Measurements from ENCODE around the gene GOSR1. TPM values are rescaled to one million over a fixed set of nuclear protein-coding genes. Genes with fewer than 3 reads are reported as not detected.
"Not testable (repeated sequence)": the region's sequence is repeated elsewhere in the genome, so short reads cannot be mapped to it uniquely, and the experiment has no call there.

The GOSR1 gene
- total RNA-seq, 2 experiments from 2014 or later = 43.2 to 45.6 TPM

- POLR2A ChIA-PET = not testable (repeated sequence)
Measured at GRCh38 chr17:30561766-30562165, 84.6 kb downstream of the GOSR1 start.

GRCh38 chr17:30563131-30563904 lies 86.1 kb downstream of the GOSR1 start:
- H3K27ac ChIP-seq (ENCODE audit: low read depth in 1 of 2, low read length in 2 of 2); H3K27ac Mint-ChIP-seq; CTCF ChIA-PET; DNase-seq; H3K4me3 Mint-ChIP-seq; H3K27me3 Mint-ChIP-seq; H3K36me3 Mint-ChIP-seq (ENCODE audit: low read depth); H3K36me3 ChIP-seq (ENCODE audit: insufficient read depth, low read length); H3K4me3 ChIP-seq (ENCODE audit: low read length); H3K4me1 Mint-ChIP-seq (ENCODE audit: low read depth); POLR2A ChIA-PET; H3K9me3 Mint-ChIP-seq; H3K4me1 ChIP-seq (ENCODE audit: insufficient read depth, low read length); ATAC-seq (ENCODE audit: poor library complexity); intact Hi-C loops (cut with DNase I, micrococcal nuclease); H3K9me3 ChIP-seq (ENCODE audit: control insufficient read depth in 1 of 2, insufficient read depth in 1 of 2, low read length in 2 of 2); H3K27me3 ChIP-seq (ENCODE audit: control insufficient read depth in 1 of 2, insufficient read depth in 2 of 2, low read length in 2 of 2): not testable (repeated sequence)

More at GRCh38 chr17:30561766-30562165, 84.6 kb downstream of the GOSR1 start:
- CTCF ChIA-PET; H3K36me3 ChIP-seq (ENCODE audit: insufficient read depth, low read length); H3K27ac Mint-ChIP-seq; H3K9me3 ChIP-seq (ENCODE audit: control insufficient read depth in 1 of 2, insufficient read depth in 1 of 2, low read length in 2 of 2); DNase-seq; intact Hi-C loops (cut with DNase I, micrococcal nuclease); ATAC-seq (ENCODE audit: poor library complexity); H3K4me1 ChIP-seq (ENCODE audit: insufficient read depth, low read length); H3K36me3 Mint-ChIP-seq (ENCODE audit: low read depth); H3K27ac ChIP-seq (ENCODE audit: low read depth in 1 of 2, low read length in 2 of 2); H3K9me3 Mint-ChIP-seq; H3K4me1 Mint-ChIP-seq (ENCODE audit: low read depth); H3K4me3 Mint-ChIP-seq; H3K4me3 ChIP-seq (ENCODE audit: low read length); H3K27me3 ChIP-seq (ENCODE audit: control insufficient read depth in 1 of 2, insufficient read depth in 2 of 2, low read length in 2 of 2); H3K27me3 Mint-ChIP-seq: not testable (repeated sequence)

DNA sequence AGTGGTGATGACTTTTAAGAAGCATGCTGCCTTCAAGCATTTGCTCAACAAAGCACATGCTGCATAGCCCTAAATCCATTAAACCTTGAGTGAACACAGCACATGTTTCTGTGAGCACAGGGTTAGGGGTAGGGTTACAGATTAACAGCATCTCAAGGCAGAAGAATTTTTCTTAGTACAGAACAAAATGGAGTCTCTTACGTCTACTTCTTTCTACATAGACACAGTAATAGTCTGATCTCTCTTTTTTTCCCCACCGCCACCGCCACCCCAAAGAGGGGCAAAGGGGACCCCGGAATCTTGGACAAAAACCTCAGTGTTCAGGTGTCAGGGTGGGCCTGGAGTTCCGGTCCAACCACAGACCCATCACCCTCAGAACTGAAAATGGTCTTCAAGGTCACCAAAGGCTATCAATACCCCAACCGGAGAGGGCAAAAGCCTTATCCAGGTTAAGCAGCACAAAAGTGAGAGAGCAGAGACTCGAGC lies 86.7 kb downstream of the GOSR1 start:
- H3K27ac ChIP-seq (ENCODE audit: low read depth in 1 of 2, low read length in 2 of 2); POLR2A ChIA-PET; DNase-seq; intact Hi-C loops (cut with DNase I, micrococcal nuclease); H3K27me3 ChIP-seq (ENCODE audit: control insufficient read depth in 1 of 2, insufficient read depth in 2 of 2, low read length in 2 of 2); CTCF ChIA-PET; H3K27ac Mint-ChIP-seq; H3K36me3 ChIP-seq (ENCODE audit: insufficient read depth, low read length); H3K4me3 ChIP-seq (ENCODE audit: low read length); H3K36me3 Mint-ChIP-seq (ENCODE audit: low read depth); H3K9me3 ChIP-seq (ENCODE audit: control insufficient read depth in 1 of 2, insufficient read depth in 1 of 2, low read length in 2 of 2); H3K9me3 Mint-ChIP-seq; H3K4me1 ChIP-seq (ENCODE audit: insufficient read depth, low read length); H3K4me3 Mint-ChIP-seq; H3K27me3 Mint-ChIP-seq; ATAC-seq (ENCODE audit: poor library complexity); H3K4me1 Mint-ChIP-seq (ENCODE audit: low read depth): not testable (repeated sequence)

DNA sequence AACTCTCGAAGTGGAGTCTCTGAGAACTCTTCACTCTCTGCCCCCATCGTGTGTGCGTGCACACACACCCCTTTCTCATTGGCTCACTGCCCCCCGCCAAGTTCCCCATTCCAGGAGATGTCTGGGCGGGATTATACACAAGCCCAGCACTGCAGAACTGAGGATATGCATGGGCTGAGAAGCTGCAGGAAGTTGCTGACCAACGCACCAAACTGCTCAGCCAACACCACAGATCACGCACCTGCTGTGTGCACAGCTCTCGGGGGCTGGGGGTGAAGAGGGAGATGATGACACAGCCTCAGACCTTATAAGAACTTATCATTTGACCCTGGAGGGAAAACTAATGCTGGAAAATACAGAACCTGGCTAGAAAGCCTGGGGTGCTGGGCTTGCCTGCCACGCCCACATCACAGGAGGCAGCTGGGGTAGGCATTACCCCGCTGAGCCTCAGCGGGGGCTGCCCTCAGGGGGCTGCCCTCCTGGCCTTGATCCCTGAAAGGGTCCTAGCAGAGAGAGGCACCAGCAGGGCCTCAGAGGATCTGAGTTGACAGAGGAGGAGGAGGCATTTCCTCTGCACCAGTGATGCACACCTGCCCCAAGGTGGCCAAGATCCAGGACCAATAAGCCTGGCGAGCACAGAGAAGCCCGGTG lies 87.3 kb downstream of the GOSR1 start:
- POLR2A ChIA-PET; H3K27ac ChIP-seq (ENCODE audit: low read depth in 1 of 2, low read length in 2 of 2); H3K4me3 ChIP-seq (ENCODE audit: low read length); H3K4me1 ChIP-seq (ENCODE audit: insufficient read depth, low read length); H3K4me1 Mint-ChIP-seq (ENCODE audit: low read depth); CTCF ChIA-PET; H3K36me3 Mint-ChIP-seq (ENCODE audit: low read depth); H3K9me3 ChIP-seq (ENCODE audit: control insufficient read depth in 1 of 2, insufficient read depth in 1 of 2, low read length in 2 of 2); H3K9me3 Mint-ChIP-seq; H3K4me3 Mint-ChIP-seq; ATAC-seq (ENCODE audit: poor library complexity); H3K27ac Mint-ChIP-seq; H3K27me3 Mint-ChIP-seq; H3K27me3 ChIP-seq (ENCODE audit: control insufficient read depth in 1 of 2, insufficient read depth in 2 of 2, low read length in 2 of 2); H3K36me3 ChIP-seq (ENCODE audit: insufficient read depth, low read length); intact Hi-C loops (cut with DNase I, micrococcal nuclease): not testable (repeated sequence)
- peak in 2 of 14 experiments; percentile 11 to 38 for DNase-seq
